HG02870 (cell line): ENCODE measurements around the gene TIGD6.

Experiments used
- ATAC-seq: cut with Tn5 transposase; IDR thresholded peaks from one replicate; pipeline ENCODE4 v1.9.1; 2021; ENCODE audit warnings: mild to moderate bottlenecking, moderate library complexity; ENCODE audit not compliant: unreplicated experiment

TIGD6 gene

DNA sequence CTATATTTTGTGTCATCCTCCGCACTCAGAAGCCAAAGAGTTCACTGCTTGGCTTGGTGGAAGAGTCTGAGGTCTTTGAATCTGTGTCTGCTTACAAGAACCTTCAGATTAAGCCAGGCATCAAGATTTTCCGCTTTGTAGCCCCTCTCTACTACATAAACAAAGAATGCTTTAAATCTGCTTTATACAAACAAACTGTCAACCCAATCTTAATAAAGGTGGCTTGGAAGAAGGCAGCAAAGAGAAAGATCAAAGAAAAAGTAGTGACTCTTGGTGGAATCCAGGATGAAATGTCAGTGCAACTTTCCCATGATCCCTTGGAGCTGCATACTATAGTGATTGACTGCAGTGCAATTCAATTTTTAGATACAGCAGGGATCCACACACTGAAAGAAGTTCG lies 19.2 kb downstream of the TIGD6 start:
- no peak for ATAC-seq

DNA sequence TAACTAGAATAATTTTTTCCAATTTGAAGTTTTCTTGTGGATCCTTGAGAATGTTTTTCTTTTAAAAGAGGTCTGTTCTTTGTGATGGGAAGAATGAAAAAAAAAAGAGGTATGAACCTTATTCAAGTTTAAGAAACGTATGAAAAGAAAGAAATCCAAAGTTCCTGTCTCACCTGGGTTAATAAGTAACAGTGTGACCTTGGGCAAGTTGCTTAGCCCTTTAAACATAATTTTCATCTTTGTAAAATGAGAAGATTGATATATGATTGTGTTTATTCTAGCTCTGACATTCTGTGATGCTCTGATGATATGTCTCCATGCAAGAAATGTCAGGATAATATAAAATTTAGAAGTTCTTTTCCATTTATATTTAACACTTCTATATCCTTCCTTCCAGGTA lies 20.6 kb downstream of the TIGD6 start:
- ATAC-seq: no peak

DNA sequence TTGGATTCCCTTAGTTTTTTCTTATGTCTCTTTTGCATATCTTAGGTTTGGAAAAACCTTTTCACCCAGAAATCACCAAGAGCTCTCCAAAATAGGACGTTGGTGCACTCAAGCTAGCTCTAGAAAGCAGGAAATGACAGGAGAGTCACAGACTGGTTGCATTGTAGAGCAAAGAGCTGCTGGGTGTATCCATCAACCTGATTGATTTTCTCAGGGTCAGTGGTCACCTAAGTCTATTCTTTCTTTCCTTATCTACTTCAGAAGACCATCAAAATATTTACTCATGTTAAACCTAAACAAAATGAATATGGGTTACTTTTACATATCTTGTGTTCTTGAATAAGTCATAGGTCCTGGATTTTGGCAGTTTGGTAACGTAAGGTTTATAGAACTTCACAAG lies 25.0 kb downstream of the TIGD6 start:
- no peak for ATAC-seq

DNA sequence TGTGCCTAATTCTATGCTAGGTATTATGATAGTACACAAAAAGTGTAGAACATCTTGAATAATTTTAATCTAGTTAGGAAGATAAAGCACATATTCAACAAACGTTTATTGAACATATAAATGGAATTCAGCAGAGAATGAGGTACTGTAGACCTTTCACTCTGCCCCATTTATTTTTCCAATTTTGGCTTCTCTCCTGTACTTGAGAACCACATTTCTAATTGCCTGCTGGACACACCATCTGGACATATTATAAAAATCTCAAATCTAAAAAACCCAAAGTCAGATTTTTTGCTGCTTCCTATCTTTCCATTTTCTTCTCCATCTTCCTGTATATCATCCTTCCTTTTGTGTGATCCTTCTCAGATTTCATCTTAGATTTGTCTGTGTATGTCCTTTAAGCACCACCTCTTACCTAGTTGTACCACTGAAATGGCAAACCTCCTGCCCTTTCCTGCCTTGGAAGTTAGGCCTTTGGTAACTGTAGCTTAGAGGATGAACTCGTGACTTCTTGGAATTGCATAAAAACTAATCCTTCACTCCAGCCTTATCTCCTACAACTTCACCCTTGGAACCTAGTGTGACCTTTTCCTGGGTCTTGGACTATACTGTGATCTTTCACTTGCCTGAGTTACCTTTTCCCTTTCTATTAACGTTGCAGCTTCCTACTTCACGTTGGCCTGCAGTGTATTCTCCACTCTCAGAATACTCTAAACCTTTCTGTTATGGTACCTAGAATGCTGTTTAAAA lies 31.1 kb downstream of the TIGD6 start:
- no peak for ATAC-seq

DNA sequence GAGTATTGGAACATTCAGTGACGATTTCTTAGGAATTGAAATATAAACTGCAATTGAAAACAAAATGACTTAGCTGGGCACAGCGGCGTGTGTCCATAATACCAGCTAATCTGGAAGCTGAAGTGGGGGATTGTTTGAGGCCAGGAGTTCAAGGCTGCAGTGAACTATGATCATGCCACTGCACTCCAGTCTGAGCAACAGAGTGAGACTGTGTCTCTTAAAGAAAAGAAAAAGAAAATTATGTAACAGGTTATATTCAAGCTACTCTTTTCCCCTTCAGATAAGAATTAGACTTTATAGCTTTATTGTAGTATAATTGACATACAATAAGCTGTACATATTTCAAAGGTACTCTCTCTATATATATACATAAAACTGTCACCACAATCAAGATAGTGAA lies 33.5 kb downstream of the TIGD6 start:
- ATAC-seq: no peak

DNA sequence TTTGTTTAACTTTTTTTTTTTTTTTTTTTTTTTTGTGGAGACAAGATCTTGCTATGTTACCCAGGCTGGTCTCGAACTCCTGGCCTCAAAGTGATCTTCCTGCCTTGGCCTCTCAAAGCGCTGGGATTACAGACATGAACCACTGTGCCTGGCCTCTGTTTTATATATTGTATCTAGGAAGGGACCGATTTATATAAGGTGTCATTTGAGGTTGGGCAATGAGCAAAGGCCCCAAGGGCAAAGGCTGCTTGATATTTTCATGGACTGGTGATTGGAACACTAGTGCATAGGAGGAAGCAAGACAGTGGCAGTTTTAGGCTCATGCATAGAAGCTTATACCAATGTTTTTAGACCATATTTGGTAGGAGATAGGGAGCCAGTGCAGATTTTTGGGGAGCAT lies 36.7 kb downstream of the TIGD6 start:
- ATAC-seq: no peak

DNA sequence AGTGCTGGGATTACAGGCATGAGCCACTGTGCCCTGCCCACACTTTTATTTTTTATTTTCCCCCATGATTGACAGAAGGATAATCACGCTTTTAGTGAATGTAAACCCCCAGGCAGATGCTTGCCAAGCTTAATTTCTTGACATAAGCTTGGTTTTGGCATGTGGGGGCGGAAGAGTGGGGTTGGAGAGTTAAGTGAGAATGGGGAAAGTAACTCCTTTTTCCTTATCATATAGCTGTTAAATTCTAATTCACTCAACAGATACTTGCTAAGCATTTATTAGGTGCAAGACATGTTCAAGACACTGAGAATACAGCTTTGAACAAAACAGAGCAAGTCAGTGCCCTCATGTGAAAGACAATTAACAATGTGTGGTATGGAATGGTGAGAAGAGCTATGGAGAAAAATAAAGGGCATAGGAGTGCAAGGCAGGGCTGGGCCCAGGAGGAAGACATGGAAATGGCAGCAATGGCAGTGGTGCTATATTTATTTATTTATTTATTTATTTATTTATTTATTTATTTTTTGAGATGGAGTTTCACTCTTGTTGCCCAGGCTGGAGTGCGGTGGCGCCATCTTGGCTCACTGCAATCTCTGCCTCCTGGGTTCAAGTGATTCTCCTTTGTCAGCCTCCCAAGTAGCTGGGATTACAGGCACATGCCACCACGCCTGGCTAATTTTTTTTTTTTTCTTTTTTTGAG lies 37.7 kb downstream of the TIGD6 start:
- no peak for ATAC-seq

DNA sequence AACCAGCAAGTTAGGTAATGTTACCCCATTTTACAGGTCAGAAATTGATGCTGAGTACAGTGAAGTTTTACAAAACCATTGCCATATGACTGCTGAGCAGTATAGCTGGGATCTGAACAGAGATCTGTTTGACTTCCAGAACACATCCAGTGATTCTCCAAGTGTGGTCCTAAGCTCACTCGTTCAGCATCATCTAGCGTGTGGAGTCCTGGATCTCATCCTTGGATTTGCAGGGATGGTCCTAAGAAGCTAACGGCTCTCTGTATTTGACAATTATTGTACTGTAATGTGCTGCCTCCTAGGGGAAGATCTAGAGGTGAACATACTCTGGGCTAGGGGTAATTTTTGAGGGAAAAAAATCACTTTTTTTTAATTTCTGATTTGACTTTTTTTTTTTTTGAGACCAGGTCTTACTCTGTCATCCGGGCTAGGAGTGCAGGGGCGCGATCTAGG lies 38.5 kb downstream of the TIGD6 start:
- ATAC-seq: no peak

DNA sequence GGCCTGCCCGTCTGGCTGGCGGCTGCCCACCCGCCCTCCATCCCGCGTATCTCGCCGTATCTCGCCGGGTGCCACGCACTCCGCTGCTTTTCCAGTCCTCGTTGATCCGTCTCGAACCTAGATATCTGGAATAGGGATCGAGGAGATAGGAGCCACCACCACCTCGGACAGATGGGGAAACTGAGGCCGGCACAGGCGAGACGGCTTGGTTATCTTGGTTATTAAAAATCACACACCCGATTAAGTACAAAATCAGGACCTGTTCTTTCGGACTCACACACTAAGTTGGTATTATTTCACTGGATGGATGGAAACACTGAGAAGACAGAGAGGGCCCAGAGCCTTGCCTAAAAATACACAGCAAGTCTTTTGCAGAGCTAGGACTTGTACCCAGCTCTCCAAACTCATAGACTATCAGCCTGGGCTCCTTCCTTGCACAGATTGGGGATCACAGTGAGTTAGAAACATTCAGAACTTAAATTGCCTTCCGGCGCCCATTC lies 39.2 kb downstream of the TIGD6 start:
- no peak for ATAC-seq

DNA sequence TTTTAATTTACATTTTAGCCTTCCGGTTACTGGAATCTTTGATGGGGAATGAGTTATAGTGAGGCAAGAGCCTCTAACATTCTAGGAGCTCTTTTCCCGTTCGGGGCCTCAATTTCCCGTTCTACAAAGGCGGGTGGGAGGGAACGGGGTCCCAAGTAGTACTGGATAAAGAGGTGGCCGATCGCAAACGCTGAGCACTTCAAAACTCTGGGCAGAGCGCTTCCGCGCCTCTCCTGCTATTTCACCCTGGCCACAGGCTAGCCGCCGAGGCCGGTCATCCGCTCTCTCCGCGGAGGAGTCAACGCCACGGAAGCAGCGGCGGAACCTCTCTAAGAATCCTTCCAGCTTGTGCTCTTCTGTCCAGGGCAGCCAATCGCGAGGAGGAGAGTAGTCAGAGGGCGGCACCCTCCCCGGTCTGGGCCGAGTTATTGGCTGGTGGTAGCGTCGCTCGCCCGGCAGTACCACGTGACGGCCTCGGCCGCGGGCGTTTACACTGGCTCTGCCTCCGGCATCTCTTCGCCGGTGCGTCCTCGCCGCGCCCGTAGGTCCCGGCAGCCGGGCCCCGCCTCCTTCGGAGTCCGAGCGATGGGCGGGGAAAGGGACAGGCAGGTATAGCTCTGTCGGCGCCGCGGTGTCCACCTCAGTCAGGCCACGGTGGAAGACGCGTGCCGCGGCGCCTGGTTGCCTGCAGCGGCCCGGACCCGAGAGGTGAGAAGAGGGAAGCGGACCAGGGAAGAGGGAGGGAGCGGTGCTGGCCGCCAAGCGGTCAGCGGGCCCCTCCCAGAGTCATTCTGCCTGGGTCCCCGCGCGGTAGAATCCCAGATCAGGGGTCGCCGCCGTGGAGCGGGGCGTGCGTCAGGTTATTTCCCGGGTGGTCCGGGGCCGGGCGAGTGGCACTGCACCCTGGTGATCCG lies 39.9 kb downstream of the TIGD6 start, which contains the start of gene SLC26A2:
TSS of gene SLC26A2 (plus strand) at position 487 of the 914 bp plus-strand sequence. CDS start 16,895 bp downstream, outside the sequence.
- peak; percentile 98 for ATAC-seq

DNA sequence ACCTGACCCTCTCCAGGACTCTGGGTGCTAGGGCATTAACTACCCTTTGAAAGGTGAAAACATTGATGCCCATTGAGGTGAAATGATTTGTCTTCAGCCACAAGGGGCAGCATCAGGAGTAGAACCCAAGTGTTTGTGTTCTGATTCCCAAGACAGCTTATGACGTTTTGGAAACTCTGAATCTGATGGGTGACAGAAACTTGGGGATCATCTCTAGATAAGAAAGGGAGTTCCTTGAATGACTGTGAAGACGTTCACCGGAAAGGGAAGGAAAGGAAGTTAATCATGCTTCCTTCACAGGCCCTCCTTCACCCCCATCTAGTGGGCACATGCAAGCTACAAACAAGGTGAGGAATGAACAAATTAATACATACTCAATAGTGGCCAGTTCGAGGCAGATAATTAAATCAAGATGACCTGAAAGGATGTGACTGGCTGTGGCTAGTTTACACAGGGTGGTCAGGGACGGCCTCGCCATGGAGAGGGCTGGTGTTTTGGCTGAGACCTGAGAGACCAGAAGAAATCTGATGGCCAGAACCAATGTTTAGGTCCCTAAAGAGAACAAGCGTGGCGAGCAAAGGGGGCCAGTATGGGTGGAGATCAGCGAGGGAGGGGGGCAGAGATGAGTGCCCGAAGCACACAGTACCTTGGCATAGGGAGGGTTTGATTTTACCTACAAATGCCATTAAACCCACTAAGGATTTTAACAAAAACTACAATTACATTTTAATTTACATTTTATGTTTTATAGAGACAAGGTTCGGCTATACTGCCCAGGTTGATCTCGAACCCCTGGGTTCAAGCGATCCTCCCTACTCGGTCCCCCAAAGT lies 40.8 kb downstream of the TIGD6 start:
- ATAC-seq: no peak

DNA sequence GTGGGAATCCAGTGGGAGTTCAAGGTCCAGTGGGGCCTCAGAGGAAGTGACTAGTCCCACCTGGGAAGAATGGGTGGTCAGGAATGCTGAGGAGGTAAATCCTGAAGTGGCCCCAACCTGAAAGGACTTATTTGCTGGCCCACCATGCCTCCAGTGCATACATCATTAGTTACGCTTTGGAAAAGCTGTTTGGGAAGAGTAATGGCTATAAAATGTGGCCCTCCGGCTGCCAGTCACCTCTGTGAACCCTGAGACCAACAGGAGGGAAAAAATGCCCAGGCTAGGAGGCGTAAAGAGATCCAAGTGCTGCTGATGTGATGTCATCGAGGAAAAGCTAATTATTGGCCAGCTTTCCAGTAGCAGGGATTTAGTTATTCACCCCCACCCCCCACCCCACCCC lies 42.6 kb downstream of the TIGD6 start:
- ATAC-seq: no peak

DNA sequence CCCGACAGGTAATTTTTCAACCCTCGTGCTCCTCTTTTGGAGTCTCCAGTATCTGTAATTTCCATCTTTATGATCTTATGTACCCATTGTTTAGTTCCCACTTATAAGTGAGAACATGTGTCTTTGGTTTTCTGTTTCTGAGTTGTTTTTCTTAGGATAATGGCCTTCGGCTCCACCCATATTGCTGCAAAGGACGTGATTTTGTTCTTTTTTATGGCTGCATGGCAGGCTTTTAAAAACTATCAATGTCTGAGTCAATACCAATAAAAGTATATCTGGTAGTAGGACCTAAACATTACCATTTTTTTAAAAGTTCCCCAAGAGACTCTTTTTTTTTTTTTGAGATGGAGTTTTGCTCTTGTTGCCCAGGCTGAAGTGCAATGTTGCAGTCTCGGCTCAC lies 43.8 kb downstream of the TIGD6 start:
- ATAC-seq: no peak

DNA sequence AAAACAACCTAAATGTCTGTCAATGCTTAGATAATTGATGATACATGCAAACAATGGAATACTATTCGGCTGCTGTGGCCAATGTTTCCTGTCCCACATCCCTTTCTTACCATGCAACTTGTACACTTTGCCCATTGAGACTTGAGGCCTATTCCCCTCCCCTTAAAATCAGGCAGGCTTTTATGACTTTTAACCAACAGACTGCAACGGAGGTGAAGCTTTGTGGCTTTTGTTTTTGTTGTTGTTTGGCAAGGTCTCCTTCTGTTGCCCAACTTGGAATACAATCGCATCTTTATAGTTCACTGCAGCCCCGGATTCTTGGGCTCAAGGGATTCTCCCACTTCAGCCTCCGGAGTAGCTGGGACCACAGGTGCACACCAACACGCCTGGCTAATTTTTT lies 45.7 kb downstream of the TIGD6 start:
- ATAC-seq: no peak

DNA sequence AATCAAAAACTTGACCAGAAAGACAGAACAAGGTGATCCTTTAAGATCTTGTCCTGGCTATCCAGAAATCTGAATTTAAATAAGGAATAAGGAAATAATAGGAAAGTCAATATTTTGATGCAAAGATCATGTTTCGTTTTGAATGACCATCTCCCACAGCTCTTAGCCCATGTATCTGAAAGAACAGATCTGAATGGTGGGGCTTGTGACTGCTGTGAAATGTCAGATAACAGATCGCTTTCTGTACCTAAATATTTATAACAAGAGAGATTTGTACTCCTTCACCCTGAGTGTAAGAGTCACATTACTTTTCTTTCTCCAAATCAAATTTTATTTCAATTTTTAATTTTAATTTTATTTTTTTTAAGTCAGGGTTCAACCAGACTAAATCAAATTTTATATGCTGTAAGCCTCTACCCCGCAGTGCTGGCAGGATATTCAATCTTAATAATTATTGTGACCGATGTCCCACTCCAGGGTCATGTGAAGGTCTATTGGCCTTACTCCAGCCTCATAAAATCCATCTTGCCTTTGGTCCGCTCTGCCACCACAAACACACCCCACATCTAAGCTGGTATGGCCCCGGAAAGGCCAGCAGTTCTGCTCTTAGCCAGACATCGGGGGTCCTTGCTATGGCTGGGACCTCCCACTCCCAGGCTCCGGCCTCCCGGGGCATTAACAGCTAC lies 46.9 kb downstream of the TIGD6 start:
- no peak for ATAC-seq

DNA sequence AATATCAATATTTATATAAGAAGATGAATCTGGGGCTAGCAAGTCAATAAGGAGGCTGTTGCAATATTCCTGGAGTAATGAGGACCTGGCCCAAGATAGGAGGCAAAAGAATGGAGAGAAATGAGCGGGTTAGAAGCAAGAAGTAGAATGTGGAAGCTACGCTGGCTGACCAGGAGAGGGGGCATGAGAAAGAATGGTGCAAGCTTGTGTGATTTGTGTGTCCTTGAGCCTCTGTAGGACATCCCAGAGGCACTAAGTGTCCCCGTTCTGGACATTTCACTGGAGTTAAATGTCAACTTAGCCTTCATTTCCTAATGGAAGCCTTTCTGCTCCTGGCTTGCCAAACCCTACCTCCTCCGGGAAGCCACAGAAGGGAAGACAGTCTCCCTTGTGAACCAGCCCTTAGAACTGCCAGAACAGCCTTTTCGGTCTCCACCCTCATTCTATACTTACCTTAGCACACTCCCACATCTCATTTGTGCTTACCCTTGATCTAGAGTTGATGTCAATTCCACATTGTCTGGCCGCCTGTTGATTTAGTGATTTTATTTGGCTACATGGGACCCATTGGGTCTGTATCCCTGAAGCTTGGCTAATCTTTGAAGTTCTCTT lies 49.2 kb downstream of the TIGD6 start:
- ATAC-seq: no peak

DNA sequence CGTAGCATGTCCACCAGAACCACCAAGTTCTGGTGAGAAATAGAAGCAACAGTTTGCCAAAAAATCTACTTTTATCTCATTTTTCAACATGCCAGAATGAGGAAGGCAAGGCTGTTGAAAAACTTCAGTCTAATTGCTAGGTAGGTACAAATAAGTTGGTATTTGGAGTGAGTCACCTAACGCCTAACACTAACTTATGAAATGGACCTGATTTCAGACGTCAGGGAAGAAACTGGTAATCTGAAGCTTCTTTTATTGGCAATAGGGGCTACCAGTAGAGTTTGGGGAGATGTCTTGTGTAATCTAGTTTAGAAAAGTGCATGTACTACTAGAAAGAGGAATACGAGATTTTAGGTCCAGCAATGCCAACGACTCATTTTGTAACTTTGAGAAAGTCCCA lies 51.5 kb downstream of the TIGD6 start:
- ATAC-seq: no peak

DNA sequence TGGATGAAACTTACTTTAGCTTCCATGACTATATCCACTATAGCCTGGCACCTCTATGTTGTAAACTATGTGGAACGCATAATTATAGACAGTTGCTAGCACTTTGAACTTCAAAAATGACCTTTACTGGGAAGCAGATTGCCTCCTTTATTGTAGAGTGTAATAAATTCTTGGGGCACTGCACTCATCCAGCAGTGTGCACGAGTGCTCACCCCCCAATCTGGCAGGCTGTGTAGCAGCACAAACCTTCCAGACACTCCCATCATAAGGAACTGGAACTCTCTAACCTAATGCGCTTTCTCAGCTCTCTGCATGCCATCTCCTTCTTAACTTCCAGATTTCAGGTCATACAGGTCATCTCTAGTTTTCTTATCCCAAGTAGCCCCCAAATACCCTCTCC lies 54.3 kb downstream of the TIGD6 start:
- no peak for ATAC-seq

DNA sequence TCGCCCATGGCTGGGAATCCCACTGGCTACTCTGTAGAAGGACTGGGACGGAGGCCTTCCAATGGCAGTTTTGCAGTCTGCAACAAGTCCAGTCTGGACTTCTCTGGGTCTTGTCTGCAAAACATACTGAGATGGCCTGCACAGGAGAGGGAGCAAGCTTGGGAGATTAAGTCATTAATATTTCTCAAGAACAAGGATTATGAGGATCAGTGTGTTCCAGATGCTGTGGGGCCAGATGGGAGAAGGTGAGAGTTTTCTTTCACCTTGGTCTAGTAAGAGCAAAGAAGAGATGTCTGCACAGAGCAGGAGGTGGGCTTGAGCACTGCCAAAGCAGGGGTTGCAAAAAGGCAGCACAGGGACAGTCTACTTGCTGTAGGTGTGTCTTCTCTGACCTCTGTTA lies 55.8 kb downstream of the TIGD6 start, which contains the start of gene PDE6A:
TSS of gene PDE6A (minus strand) at position 128 of the 400 bp plus-strand sequence. CDS start at position 8, 120 bp downstream.
- no peak for ATAC-seq
